Transverse colon (tissue), 4 donors: Measurements from ENCODE around the gene GLIS2. TPM values are rescaled to one million over a fixed set of nuclear protein-coding genes. Genes with fewer than 3 reads are reported as not detected.

Experiments used
- DNase-seq: peaks from one replicate; pipeline ENCODE4 v3.0.0-alpha.2; 2019
- H3K27ac ChIP-seq, 4 donors: fragments of 200-600 bp; sonication (generic); 2 replicates each; pipeline ENCODE4 v1.5.1; 2016 to 2018; ENCODE audit warnings: inconsistent platforms in 4 of 4
- H3K27me3 ChIP-seq: fragments of 200-600 bp; sonication (generic); 2 replicates; pipeline ENCODE4 v1.5.1; 2017; ENCODE audit warnings: inconsistent platforms
- H3K36me3 ChIP-seq, 4 donors: fragments of 200-600 bp; sonication (generic); 2 replicates each; pipeline ENCODE4 v1.5.1; 2017 to 2019; ENCODE audit warnings: inconsistent platforms in 4 of 4
- H3K4me1 ChIP-seq, 4 donors: fragments of 200-600 bp; sonication (generic); 2 replicates each; pipeline ENCODE4 v1.5.1; 2017 to 2020; ENCODE audit warnings: inconsistent platforms in 4 of 4
- H3K4me3 ChIP-seq, 4 donors: fragments of 200-600 bp; sonication (generic); 1 replicate in 1 of 4; 2 replicates in 3 of 4; pipeline versions ENCODE4 v1.5.1 to v1.6.1; 2017 to 2019; ENCODE audit warnings: inconsistent platforms in 4 of 4
- H3K9me3 ChIP-seq, 2 donors: fragments of 200-600 bp; sonication (generic); 2 replicates each; pipeline ENCODE4 v1.5.1; 2017 to 2019; ENCODE audit warnings: inconsistent platforms in 2 of 2
- CTCF ChIP-seq, 5 experiments: fragments of 200-600 bp in 3 of 5; fragments of 450-650 bp in 2 of 5; sonication (generic) in 3 of 5; IDR thresholded peaks; 1 replicate in 2 of 5; 2 replicates in 3 of 5; pipeline ENCODE4 v1.5.1; 2016 to 2017; ENCODE audit warnings: antibody characterized with exemption in 5 of 5, inconsistent platforms in 3 of 5, mild to moderate bottlenecking in 2 of 5, moderate library complexity in 1 of 5
- EP300 ChIP-seq: sonication (generic); formaldehyde crosslinking; IDR thresholded peaks from one replicate; pipeline ENCODE4 v1.6.1; 2017; ENCODE audit warnings: antibody characterized with exemption, low read depth
- POLR2A ChIP-seq: fragments of 450-650 bp; IDR thresholded peaks from one replicate; pipeline ENCODE4 v1.6.1; 2016; ENCODE audit warnings: antibody characterized with exemption, mild to moderate bottlenecking, moderate library complexity
- POLR2AphosphoS5 ChIP-seq, 3 donors: sonication (generic); formaldehyde crosslinking; IDR thresholded peaks; one replicate each; pipeline ENCODE4 v1.6.1; 2016; ENCODE audit warnings: antibody characterized with exemption in 3 of 3
- WGBS, 2 donors: methylation state at CpG; one replicate each; pipeline ENCODE4 v1.1.5; 2018; ENCODE audit warnings: low coverage in 1 of 2; 5-methylcytosine and 5-hydroxymethylcytosine counted together
- in situ Hi-C, 4 donors: fragments of 200-750 bp; cut with MboI; loops; one replicate each; pipeline versions ENCODE4 v1.15.0 to v1.15.1; 2017; ENCODE audit warnings: low sequenced_read_pairs in 3 of 4, low pct_ligation_motif_present in 1 of 4, low pct_unique_long_range_greater_than_20kb in 1 of 4
- intact Hi-C: fragments of 100-400 bp; cut with DNase I; formaldehyde crosslinking; loops from one replicate; pipeline ENCODE4 v1.15.1; 2023; ENCODE audit warnings: low total_unique reads
- total RNA-seq, 4 donors: library from RNA; depleted of rRNA; stranded (reverse); fragments of >200 nt; gene quantifications; one replicate each; pipeline ENCODE4 v1.1.0, GENCODE V29; 2016

The GLIS2 gene
- total RNA-seq, 4 donors from 2014 or later, result 0.68 to 5.0 (median 1.8) TPM

DNA sequence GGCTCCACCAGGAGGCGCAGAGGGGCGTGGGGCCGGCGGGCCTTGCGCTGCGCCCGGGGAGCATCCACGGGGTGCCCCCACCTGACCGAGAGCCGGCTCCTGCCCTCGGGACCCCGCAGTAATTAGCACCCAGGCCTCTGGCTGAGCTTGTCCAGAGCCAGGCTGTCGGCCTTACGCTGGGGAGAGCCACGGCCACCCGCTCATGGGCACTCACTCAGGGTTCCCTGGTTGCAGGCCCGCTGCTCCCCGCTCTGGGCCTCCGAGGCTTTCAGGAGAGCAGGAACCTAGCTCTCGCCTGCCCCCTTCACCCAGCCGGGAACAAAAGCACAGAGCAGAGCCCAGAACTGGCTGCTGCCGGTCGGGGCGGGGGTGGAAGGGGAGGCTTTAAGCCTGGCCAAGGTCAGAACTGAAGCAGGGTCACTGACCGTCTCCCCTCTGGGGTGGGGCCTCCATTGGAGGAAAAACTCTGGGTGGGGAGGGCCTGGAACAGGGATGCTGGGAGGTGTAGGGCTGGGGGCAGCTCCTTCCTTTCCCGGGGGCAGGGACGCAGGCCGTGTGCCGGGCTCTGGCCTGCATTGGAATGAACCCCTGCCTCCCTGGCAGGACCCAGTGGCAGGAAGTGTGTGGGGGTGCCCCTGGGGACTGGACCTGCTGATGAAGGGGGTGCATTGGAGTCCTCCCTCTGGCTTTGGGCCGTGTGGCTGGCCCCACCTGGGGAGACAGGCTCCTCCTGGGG is 12.3 kb downstream of the GLIS2 start:
- peaks cover 22% of the 10 kb centered on the region for H3K27me3 ChIP-seq
- H3K4me3 ChIP-seq, result peak overlapping the region; percentile 9 to 45 (median 25)
- in situ Hi-C loops (loop anchor here in 1 of 4 donors (25.0 kb wide), 1 partner anchor 141 kb away; no protein-coding TSS in a partner anchor), intact Hi-C loops (loop anchor here (2.0 kb wide), 1 partner anchor 39 kb away; no protein-coding TSS in a partner anchor)
- H3K4me1 ChIP-seq, result peaks cover 18 to 59% (median 42%) of the 10 kb centered on the region in 4 donors
- DNase-seq, result peak; percentile 74
- TF ChIP-seq POLR2AphosphoS5 (IDR thresholded peaks at IDR 0.05) (no peak), EP300 (no peak), CTCF (IDR thresholded peaks at IDR 0.05) (peak; percentile 35 to 59 (median 54))
- H3K36me3 ChIP-seq, result no peaks in the 10 kb centered on the region
- H3K27ac ChIP-seq, result peak overlapping the region; percentile 71 to 85 (median 79)
- WGBS, 2 donors, result 14% methylated on average over 15 of the region's 30 CpGs; no CpG with 5 or more reads in 1 of the 2 donors
- no peaks in the 10 kb centered on the region for H3K9me3 ChIP-seq

DNA sequence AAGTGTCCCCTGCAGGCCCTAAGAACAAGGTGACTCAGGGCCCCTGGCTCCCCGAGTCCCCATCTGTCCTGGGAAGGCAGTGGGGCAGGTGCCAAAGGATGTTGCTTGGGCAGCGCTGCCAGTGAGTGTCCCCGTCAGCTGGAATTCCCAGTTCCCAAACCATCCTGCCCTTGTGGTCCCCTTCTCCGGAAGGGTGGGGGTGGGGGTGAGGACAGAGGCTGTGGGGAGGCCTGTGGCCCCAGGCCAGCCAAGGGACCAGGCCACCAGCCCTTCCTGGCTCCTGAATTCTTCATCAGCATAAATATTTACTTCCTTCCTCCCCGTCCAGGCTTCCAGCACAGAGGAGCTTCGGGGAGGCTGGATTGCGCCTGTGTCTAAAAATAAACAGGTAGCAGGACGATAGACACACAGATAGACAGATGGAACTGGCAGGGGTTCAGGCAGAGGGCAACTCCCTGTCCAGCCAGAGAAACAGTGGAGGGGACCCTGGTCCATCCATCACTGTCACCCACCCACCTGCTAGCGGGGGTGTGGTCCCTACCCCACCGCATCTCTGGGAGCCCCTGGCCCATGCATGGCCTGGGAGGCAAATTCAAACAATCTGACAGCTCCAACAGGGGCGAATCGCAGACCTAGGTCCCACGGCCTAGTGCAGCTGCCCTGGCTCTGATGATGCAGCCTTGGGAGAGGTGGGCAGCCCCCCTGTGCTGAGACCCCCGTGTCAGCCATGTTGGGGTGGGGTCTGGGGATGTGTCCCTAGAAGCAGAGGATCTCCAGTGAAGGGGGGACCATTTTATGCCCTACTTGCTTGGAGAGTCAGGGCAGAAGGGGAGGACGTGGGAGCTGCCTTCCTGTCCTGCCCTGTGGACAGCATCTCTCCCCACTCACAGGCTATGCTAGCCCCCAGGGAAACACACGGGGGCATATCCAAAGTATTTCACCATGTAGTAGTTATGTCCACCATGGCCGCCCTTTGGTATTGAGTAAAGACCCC is 13.2 kb downstream of the GLIS2 start:
- peak overlapping the region; percentile 71 to 85 (median 79) for H3K27ac ChIP-seq
- intact Hi-C loops, result loop anchor here (2.0 kb wide), 1 partner anchor 40 kb away; no protein-coding TSS in a partner anchor
- 52% methylated on average over 16 of the region's 17 CpGs; no CpG with 5 or more reads in 1 of the 2 donors for WGBS, 2 donors
- no peaks in the 10 kb centered on the region for H3K36me3 ChIP-seq
- H3K4me1 ChIP-seq, result peaks cover 10 to 50% (median 34%) of the 10 kb centered on the region in 4 donors
- peaks cover 22% of the 10 kb centered on the region for H3K27me3 ChIP-seq
- TF ChIP-seq CTCF (IDR thresholded peaks at IDR 0.05) (no peak), POLR2AphosphoS5 (IDR thresholded peaks at IDR 0.05) (peak in 1 of 3 donors; percentile 10)
- no peak for DNase-seq
- in situ Hi-C loops, result loop anchor here in 1 of 4 donors (25.0 kb wide), 1 partner anchor 142 kb away; no protein-coding TSS in a partner anchor
- peak overlapping the region in 1 of 4 donors; percentile 21 for H3K4me3 ChIP-seq
- no peaks in the 10 kb centered on the region for H3K9me3 ChIP-seq

DNA sequence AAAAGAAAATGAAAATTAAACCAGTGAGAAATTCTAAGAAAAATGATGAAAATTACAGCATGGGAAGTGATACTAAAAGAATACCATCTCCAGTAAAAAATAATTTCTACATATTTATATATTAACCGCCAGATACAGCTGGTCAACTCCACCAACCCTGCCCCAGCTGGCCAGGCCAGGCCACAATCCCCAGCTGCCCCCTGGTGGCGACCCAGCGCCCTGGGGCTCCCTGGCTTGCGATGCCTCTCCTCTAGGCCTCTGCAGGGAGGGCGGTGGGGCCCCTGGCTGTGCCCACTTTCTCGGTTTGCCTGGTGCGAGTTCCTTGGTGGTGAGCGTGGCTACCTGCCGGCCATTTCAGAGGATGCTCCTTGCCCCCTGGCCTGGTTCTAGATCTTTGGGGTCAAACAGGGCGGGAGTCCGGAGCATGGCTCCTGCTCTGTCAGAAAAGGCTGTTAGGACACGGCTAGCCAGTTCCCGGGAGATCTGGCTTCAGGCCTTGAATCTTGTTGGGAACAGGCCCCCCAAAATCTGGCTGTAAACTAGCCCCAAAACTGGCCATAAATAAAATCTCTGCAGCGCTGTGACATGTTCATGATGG is 14.5 kb downstream of the GLIS2 start:
- TF ChIP-seq POLR2A, result no peak
- TF ChIP-seq CTCF (IDR thresholded peaks at IDR 0.05), result peak; percentile 96 to 98 (median 97)
- no peak for TF ChIP-seq EP300
- TF ChIP-seq POLR2AphosphoS5 (IDR thresholded peaks at IDR 0.05), result no peak
- in situ Hi-C loops (loop anchor here in 2 of 4 donors (5.0 to 25.0 kb wide), 3 partner anchors 38 to 143 kb away; no protein-coding TSS in a partner anchor), intact Hi-C loops (loop anchor here (10.0 kb wide), 1 partner anchor 126 kb away; no protein-coding TSS in a partner anchor)
- Histone ChIP-seq H3K27me3 (peaks cover 22% of the 10 kb centered on the region), H3K9me3 (no peaks in the 10 kb centered on the region), H3K27ac (peak overlapping the region in 1 of 4 donors; percentile 85), H3K36me3 (no peaks in the 10 kb centered on the region), H3K4me1 (peaks cover 5 to 39% (median 26%) of the 10 kb centered on the region in 4 donors), H3K4me3 (no peak overlapping the region)
- WGBS, 2 donors, result 20 to 48% methylated on average over 1 to 14 of the region's 14 CpGs
- DNase-seq, result peak; percentile 83
